HG03521 (cell line): Measurements from ENCODE around the gene KRT6C.
"Not testable (repeated sequence)": the region's sequence is repeated elsewhere in the genome, so short reads cannot be mapped to it uniquely, and the experiment has no call there.

Experiments
- ATAC-seq: cut with Tn5 transposase; IDR thresholded peaks from one replicate; pipeline ENCODE4 v1.9.1; 2021; ENCODE audit warnings: mild to moderate bottlenecking, moderate library complexity; ENCODE audit not compliant: unreplicated experiment

Gene KRT6C

GRCh38 chr12:52500574-52500973 is 27.0 kb upstream of the KRT6C start:
- not testable (repeated sequence) for ATAC-seq

DNA sequence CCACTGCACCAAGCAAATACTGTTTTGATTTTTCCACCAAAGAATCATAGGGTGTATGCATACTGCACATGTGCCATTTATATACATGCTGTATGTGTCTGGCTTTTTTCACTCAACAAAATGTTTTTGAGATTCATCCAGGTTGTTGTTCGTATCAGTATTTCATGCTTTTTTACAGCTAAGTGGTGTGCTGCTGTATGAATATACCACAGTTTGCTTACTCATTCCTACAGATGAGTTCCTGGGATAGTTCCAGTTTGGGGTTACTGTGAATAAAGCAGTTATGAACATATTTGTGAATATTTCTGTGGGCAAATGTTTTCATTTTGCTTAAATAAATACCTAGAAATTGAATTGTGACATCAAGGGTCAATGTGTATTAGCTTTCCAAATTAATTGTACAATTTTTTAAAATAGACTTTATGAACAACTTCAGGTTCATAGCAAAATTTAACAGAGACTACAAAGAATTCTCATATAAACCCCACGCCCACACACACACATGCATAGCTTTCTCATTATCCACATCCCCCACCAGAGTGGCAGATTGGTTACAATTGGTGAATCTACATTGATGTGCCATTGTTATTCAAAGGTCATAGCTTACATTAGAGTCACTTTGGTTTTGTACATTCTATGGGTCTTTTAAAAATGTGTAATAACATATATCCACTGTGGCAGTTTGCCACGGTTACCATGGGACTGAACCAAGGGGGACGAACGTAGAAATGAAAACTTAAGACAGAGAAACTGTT is 26.4 kb upstream of the KRT6C start:
- no peak for ATAC-seq

DNA sequence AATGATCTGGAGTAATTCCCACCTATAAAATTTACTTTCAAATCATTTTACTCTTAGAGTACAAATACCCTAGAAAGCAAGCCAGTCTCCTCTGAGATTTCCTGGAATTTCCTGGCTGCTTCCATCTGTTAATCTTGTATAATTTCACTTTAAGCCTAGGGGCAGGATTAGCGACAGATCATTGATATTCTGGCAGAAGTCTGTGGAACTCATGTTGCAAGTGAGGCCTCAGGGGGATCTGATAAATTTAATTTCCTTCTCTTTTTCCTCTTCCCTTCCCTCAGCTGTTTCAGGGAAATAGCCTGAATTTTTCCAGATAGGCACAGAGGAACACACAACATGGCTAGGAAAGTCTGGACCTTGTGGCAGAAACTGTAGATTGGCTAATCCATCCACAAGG is 25.3 kb upstream of the KRT6C start:
- ATAC-seq: no peak

- no peak for ATAC-seq
These were observed 24.4 kb upstream of the KRT6C start for GRCh38 chr12:52497975-52498374.

DNA sequence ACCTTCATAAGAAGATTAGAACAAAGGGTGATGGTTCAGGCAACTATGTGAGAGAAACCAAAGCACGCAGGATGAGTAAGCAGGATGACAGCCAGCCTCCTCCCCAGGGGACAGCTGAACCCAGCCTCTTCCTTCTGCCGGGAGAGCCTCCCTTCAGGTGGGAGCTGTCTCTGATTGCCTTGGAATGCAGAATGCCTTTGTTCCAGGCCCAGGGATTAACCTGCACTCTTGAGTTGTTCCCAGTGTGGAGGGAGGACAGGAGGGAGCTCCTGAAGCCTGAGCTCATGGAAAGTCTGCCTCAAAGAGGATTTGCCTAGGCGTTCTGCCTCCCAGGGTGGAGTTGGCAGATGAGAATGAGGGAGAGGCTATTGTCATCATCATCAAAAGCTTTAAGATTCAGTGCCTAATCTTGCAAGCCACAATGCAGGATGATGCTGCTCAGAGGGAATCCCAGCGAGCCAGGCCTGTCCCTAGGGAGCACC is 23.0 kb upstream of the KRT6C start:
- ATAC-seq: no peak

DNA sequence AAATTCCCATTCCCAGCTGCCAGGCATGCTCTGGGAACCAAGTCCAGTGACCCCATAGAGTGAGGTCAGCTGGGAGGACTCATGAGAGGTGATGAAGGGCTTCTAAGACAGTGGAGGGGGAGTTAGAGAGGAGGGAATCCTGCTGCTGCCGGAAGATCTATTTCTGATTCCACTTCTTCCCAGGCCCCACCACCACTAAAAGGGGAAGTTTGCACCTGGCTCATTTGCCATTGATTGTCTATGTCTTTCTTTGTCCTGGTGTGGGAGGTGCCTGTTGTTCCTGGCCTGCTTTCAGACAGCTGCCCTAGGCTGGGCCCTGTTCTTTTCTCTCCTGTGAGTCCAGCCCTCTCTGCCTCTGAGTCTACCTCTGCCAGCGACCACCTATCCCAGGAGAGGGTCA is 22.4 kb upstream of the KRT6C start:
- ATAC-seq: no peak

GRCh38 chr12:52495389-52495788 is 21.8 kb upstream of the KRT6C start:
- ATAC-seq: no peak

- ATAC-seq: no peak
These were observed 20.9 kb upstream of the KRT6C start for GRCh38 chr12:52494518-52494917.

DNA sequence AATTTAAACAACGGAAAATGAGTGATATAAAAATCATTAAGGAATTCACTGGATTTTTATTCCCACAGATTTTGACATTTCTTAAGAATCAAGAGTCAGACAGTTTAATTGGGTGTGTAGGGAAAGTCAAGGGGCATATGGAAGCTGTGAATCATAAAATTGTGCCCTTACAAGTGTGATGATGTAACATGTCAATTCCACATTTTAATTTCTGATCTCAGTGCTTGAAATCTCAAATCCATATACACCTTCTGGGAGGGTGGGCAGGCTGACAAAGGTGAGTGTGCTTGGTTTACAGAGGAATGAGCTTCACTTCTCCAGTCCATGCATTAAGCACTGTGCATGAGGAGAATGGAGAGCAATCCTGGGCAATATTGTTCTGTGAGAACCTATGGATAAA is 20.5 kb upstream of the KRT6C start:
- no peak for ATAC-seq

GRCh38 chr12:52493172-52493571 is 19.6 kb upstream of the KRT6C start, which contains the start of gene KRT6A:
Gene KRT6A (minus strand): TSS chr12:52493257. CDS start chr12:52493188, 69 bp downstream.
- ATAC-seq: no peak

- not testable (repeated sequence) for ATAC-seq
These were observed 18.8 kb upstream of the KRT6C start for GRCh38 chr12:52492405-52492804.

- not testable (repeated sequence) for ATAC-seq
These were observed 17.9 kb upstream of the KRT6C start for GRCh38 chr12:52491495-52491894.

- no peak for ATAC-seq
These were observed 15.1 kb upstream of the KRT6C start for GRCh38 chr12:52488736-52489135.

GRCh38 chr12:52487744-52488443 is 14.3 kb upstream of the KRT6C start:
- not testable (repeated sequence) for ATAC-seq

GRCh38 chr12:52487211-52487610 is 13.6 kb upstream of the KRT6C start:
- no peak for ATAC-seq

GRCh38 chr12:52486166-52487105 is 12.8 kb upstream of the KRT6C start:
- no peak for ATAC-seq

DNA sequence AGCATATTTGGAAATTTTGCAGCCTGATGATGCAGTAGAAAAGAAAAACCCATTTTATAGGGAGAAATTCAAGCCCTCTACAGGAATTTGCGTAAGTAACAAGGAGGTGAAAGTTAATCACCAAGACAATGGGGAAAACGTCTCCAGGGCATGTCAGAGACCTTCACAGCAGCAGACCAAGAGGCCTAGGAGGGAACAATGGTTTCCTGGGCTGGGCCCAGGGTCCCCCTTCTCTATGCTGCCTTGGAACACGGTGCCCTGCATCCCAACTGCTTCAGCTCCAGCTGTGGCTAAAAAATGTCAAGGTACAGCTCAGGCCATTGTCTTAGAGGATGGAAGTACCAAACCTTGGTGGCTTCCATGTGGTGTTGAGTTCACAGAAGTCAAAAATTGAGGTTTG is 6.5 kb upstream of the KRT6C start:
- no peak for ATAC-seq

DNA sequence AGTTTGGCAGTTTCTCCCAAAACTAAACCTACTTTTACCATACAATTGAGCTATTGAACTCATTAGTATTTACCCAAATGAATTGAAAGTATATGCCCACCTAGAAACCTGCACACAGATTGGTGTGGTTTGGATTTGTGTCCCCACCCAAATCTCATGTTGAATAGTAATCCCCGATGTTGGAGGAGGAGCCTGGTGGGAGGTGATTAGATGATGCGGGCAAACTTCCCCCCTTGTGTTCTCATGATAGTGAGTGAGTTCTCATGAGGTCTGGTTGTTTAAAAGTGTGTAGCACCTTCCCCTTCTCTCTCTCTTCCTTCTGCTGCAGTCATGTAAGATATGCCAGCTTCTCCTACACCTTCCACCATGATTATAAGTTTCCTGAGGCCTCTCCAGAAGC is 4.0 kb upstream of the KRT6C start:
- ATAC-seq: no peak

GRCh38 chr12:52474212-52474611 is 607 bp upstream of the KRT6C start:
- no peak for ATAC-seq

- no peak for ATAC-seq
These were observed 3.8 kb downstream of the KRT6C start for GRCh38 chr12:52469853-52470252.

GRCh38 chr12:52464897-52465296 is 8.7 kb downstream of the KRT6C start:
- ATAC-seq: no peak
